MM.1S (cell line): ENCODE results near the gene BTBD9.

Source experiments
- EZH2 ChIP-seq: fragments of 300-600 bp; sonication (generic); optimal IDR thresholded peaks from 2 replicates; pipeline ENCODE3; 2017; ENCODE audit warnings: low read depth, mild to moderate bottlenecking, antibody characterized with exemption, low read length, mixed read lengths
- EZH2phosphoT487 ChIP-seq: fragments of 300-600 bp; sonication (generic); IDR thresholded peaks from 2 replicates; pipeline ENCODE4 v1.6.1; 2018; ENCODE audit warnings: antibody characterized with exemption, low read length
- TF ChIP-seq, protein P1 (sequence below): fragments of 300-600 bp; sonication (generic); IDR thresholded peaks from 2 replicates; pipeline ENCODE4 v1.5.1; 2016; ENCODE audit warnings: antibody characterized with exemption, low read length, mixed read lengths

GRCh38 chr6:38119516-38119915 is 520.2 kb downstream of the BTBD9 start:
- TF ChIP-seq, protein P1, sequence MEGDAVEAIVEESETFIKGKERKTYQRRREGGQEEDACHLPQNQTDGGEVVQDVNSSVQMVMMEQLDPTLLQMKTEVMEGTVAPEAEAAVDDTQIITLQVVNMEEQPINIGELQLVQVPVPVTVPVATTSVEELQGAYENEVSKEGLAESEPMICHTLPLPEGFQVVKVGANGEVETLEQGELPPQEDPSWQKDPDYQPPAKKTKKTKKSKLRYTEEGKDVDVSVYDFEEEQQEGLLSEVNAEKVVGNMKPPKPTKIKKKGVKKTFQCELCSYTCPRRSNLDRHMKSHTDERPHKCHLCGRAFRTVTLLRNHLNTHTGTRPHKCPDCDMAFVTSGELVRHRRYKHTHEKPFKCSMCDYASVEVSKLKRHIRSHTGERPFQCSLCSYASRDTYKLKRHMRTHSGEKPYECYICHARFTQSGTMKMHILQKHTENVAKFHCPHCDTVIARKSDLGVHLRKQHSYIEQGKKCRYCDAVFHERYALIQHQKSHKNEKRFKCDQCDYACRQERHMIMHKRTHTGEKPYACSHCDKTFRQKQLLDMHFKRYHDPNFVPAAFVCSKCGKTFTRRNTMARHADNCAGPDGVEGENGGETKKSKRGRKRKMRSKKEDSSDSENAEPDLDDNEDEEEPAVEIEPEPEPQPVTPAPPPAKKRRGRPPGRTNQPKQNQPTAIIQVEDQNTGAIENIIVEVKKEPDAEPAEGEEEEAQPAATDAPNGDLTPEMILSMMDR: no peak
- TF ChIP-seq EZH2phosphoT487 (no peak), EZH2 (no peak)
